Hypothalamus (tissue), 51 donors: ENCODE data around the gene WDSUB1.

Experiments
- DNase-seq, 51 donors: peaks; one replicate each; lab custom pipeline; 2025; lab: John Stamatoyannopoulos, UW

The WDSUB1 gene, protein sequence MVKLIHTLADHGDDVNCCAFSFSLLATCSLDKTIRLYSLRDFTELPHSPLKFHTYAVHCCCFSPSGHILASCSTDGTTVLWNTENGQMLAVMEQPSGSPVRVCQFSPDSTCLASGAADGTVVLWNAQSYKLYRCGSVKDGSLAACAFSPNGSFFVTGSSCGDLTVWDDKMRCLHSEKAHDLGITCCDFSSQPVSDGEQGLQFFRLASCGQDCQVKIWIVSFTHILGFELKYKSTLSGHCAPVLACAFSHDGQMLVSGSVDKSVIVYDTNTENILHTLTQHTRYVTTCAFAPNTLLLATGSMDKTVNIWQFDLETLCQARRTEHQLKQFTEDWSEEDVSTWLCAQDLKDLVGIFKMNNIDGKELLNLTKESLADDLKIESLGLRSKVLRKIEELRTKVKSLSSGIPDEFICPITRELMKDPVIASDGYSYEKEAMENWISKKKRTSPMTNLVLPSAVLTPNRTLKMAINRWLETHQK

DNA sequence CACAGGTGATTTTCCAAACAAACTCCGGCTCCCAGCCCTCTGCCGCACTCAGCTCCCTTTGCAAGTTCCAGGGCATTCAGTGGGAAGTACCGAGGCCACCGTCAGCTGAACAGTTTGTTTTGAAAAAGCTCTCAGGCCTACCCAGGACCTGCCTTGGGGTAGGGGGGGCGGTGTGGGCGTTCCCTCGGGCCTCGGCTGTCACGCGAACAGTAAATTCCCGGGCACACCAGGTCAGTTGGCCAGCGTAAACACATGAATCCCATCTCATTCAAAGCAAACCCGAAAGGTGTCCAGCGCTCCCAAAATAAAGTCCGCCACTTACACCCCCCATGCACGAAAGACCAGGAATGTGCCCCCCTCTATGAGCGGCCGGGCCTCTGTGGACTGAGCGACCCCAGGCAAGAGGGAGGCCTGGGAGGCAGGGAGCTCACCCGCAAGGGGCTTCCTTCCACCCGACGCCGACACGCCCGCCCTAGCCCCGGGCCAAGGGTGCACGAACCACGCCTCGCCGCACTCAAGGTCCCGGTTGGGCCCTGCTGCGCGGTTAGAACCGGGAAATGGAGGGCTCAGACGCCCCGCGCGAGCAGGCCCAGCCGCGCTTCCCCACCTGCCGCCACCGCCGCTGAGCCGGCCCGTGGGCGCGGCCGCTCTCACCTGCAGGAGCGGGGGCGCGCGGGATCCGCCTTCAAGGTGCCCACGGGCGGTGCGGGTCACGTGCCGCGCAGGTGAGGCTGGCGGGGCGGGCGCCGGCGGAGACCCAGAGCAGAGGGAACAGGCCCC, at the start of gene WDSUB1:
Gene WDSUB1, minus strand, starts transcription at position 775 of the 780 bp plus-strand sequence. CDS start 3,634 bp downstream, outside the sequence.
- peak in 46 of 51 donors; percentile 5 to 64 (median 39) for DNase-seq

GRCh38 chr2:159326569-159327255, 40.2 kb upstream of the WDSUB1 start:
- no peak for DNase-seq

- no peak for DNase-seq
These were observed 35.9 kb upstream of the WDSUB1 start for GRCh38 chr2:159322419-159322818.

- no peak for DNase-seq
These were observed 31.0 kb upstream of the WDSUB1 start for GRCh38 chr2:159317392-159318088.

DNA sequence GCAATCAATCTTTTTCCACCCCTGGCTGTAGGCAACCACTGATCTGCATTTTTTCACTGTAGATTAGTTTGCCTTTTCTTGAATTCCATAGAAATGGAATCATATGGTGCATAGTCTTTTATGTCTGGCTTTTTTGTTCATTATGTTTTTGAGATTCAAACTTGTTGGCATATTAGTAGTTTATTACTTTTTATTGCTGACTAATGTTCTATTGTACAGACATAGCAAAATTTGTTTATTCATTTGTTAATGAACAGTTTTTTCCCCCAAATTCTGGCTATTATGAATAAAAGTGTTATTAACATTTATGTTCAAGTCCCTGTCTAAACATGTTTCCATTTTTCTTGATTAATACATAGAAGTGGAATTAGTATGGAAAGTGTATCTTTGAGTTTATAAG, 21.4 kb upstream of the WDSUB1 start:
- no peak for DNase-seq

DNA sequence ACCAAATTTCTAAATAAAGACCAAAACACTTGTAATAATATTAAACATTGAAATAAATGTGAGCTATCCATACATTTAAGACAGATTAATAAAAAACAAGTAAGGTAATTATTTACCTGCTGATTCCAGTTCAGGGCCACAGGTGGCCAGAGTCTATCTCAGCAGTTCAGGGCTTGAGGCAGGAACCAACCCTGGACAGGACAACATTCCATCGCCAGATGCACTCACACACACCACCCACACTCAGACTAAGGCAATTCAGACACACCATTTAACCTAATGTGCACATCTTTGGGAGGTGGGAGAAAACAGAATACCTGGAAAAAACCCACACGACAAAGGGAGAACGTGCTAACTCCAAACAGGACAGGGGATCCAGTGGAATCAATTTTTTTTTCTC, 14.1 kb upstream of the WDSUB1 start:
- no peak for DNase-seq

GRCh38 chr2:159298967-159299366, 12.5 kb upstream of the WDSUB1 start:
- no peak for DNase-seq

DNA sequence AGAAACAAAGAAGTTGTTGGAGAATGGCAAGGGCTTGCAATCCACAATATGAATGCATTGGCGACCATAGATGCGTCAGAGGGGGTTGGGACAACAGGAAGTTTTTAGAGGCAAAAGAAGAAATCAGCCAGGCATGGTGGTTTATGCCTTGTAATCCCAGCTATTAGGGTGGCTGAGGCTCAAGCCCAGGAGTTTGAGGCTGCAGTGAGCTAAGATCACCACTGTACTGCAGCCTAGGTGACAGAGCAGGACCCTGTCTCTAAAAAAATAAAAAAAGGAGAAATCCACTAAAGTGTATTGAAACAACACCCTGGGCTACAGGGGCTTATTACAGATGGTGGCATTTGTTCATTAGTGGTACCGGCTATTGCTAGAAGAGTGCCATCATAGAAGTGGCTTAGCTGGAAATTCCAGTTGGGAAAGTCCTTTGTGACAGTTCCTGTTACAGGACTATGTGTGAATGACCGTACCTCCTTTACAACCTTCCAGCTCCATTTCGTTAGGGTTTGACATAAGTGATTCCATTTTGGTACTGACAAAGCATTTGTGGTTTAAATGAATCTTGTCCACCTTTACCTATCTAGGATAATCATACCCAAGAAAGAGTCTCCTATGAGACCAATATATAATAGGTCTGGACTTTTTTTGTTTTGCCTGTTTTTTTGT, 10.7 kb upstream of the WDSUB1 start:
- DNase-seq = no peak

- DNase-seq = no peak
These were observed 5.7 kb upstream of the WDSUB1 start for GRCh38 chr2:159292157-159292556.

GRCh38 chr2:159290289-159290907, 3.9 kb upstream of the WDSUB1 start:
- DNase-seq = peak in 3 of 51 donors; percentile 1 to 2 (median 1)

DNA sequence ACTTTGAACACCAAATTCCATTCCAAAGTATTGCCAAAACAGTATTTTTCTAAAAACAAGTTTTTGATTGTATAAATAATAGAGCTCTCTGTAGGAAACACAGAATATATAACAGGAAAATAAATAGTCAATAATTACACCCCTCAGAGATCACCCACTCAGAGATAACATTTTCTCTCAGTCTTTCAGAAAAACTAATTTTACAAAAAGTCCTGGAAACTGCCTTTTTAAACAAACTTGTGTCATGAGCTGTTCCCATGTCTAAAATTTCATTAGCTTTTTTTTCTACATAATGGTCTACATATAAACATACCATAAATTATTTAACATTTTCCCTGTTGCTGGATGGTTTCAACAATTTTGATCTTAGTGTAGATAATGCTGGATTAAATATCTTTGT, 1.2 kb upstream of the WDSUB1 start:
- DNase-seq = no peak

GRCh38 chr2:159286709-159287441, 372 bp upstream of the WDSUB1 start:
- DNase-seq = peak; percentile 80 to 99 (median 95)

GRCh38 chr2:159285433-159285832, 1.1 kb downstream of the WDSUB1 start:
- DNase-seq = peak in 1 of 51 donors; percentile 10

GRCh38 chr2:159283529-159283928, 3.0 kb downstream of the WDSUB1 start:
- no peak for DNase-seq

DNA sequence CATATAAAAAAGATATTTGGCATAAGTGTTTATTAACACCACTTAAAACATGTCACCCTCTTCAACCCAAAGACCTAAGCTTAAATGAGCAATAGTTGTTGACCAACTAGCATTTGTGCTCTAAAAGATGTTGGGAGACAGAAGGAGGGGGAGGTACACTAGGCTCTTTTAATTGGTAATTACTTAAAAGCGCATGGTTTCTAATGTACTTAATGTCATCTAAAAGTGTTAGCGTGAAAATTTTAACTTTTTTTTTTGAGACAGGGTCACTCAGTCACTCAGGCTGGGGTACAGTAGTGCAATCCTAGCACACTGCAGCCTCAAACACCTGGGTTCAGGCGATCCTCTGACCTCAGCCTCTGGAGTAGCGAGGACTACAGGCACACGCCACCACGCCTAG, 5.5 kb downstream of the WDSUB1 start:
- no peak for DNase-seq

- DNase-seq = no peak
These were observed 6.8 kb downstream of the WDSUB1 start for GRCh38 chr2:159279700-159280099.

GRCh38 chr2:159275111-159275510, 11.4 kb downstream of the WDSUB1 start:
- DNase-seq = no peak

DNA sequence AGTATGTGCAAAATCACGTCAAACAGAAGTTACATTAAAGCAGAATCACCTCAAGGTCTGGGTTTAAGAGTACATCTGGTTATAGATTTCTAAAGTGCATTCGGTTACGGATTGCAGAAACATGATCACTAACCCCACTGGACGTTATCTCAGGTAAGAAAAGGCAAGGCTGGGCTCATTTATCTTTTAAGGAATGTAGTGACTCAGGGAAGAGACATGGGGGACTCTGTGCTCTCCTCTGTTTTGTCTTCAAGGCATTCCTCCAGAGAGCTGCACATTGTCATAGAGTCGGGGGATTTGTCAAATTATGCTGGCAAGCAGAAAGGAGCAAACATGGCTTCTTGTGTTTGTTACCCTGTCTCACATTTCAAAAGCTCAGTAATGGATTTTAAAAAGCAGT, 14.3 kb downstream of the WDSUB1 start:
- DNase-seq = no peak
